ENCODE data around the gene KLF9. TPM values are rescaled to one million over a fixed set of nuclear protein-coding genes. Genes with fewer than 3 reads are reported as not detected.

Gene KLF9
- total RNA-seq, 2 donors from 2014 or later, result 0.13 to 0.31 TPM

- H3K27ac ChIP-seq (ENCODE audit: low read depth, low read length), result no peak overlapping the region
- no peaks in the 10 kb centered on the region for H3K36me3 Mint-ChIP-seq (ENCODE audit: low read depth)
- H3K27me3 ChIP-seq (ENCODE audit: control insufficient read depth, insufficient read depth, low read length, poor library complexity, severe bottlenecking), result peaks cover 59% of the 10 kb centered on the region
- H3K36me3 ChIP-seq (ENCODE audit: control insufficient read depth, insufficient read depth, low read length), result no peaks in the 10 kb centered on the region
- no peak overlapping the region for H3K9ac ChIP-seq (ENCODE audit: extremely low read depth, low read length, poor library complexity, severe bottlenecking)
- H3K9me3 Mint-ChIP-seq, result peaks cover 2% of the 10 kb centered on the region
- peaks cover 55% of the 10 kb centered on the region for H3K27me3 Mint-ChIP-seq (ENCODE audit: insufficient read depth)
- peak overlapping the region; percentile 62 for H3K4me3 Mint-ChIP-seq
- no peak overlapping the region for H3K27ac Mint-ChIP-seq
- WGBS, 2 experiments (ENCODE audit: insufficient coverage in 1 of 2, insufficient read length in 1 of 2), result 83 to 84% methylated on average over 12 to 15 of the region's 15 CpGs
- no peak for TF ChIP-seq CTCF (conservative IDR thresholded peaks at IDR 0.05)
- no peak overlapping the region for H3K4me3 ChIP-seq (ENCODE audit: low read length)
- no peak for DNase-seq
- no peaks in the 10 kb centered on the region for H3K9me3 ChIP-seq (ENCODE audit: control insufficient read depth, low read length)
- peaks cover 3% of the 10 kb centered on the region for H3K4me1 ChIP-seq (ENCODE audit: control insufficient read depth, insufficient read depth, low read length)
- peaks cover 26% of the 10 kb centered on the region for H3K4me1 Mint-ChIP-seq
Measured at GRCh38 chr9:70411121-70411929, 3.1 kb downstream of the KLF9 start.

DNA sequence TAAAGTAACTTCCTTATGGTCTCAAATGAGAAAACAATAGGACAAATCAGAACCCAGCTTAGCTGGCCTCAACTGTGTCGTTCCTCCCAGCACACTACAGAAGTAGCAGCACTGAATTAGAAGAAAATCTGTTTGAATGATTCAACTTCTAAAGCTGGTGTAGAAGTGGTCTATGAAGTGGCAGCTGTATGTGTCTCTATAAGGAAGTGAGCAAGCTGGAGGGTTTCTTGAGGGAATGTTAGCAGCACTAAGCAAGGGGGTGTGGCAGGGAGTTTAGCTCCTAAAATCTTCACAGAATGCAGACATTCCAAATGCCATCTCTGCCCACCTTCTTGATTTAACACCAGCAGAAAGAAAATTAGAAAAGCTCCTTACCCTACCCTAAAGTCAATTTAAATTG lies 4.1 kb downstream of the KLF9 start:
- Histone ChIP-seq H3K9me3 (ENCODE audit: control insufficient read depth, low read length) (no peaks in the 10 kb centered on the region), H3K9ac (ENCODE audit: extremely low read depth, low read length, poor library complexity, severe bottlenecking) (no peak overlapping the region), H3K36me3 (ENCODE audit: control insufficient read depth, insufficient read depth, low read length) (no peaks in the 10 kb centered on the region), H3K27ac (ENCODE audit: low read depth, low read length) (no peak overlapping the region), H3K4me3 (ENCODE audit: low read length) (no peak overlapping the region), H3K4me1 (ENCODE audit: control insufficient read depth, insufficient read depth, low read length) (peaks cover 3% of the 10 kb centered on the region), H3K27me3 (ENCODE audit: control insufficient read depth, insufficient read depth, low read length, poor library complexity, severe bottlenecking) (peaks cover 50% of the 10 kb centered on the region)
- no peak for TF ChIP-seq CTCF (conservative IDR thresholded peaks at IDR 0.05)
- 79 to 83% methylated on average over 1 of the region's 1 CpG for WGBS, 2 experiments (ENCODE audit: insufficient coverage in 1 of 2, insufficient read length in 1 of 2)
- peaks cover 2% of the 10 kb centered on the region for H3K9me3 Mint-ChIP-seq
- H3K4me3 Mint-ChIP-seq, result no peak overlapping the region
- H3K4me1 Mint-ChIP-seq, result peaks cover 30% of the 10 kb centered on the region
- H3K27me3 Mint-ChIP-seq (ENCODE audit: insufficient read depth), result peaks cover 47% of the 10 kb centered on the region
- H3K36me3 Mint-ChIP-seq (ENCODE audit: low read depth), result no peaks in the 10 kb centered on the region
- DNase-seq, result no peak
- H3K27ac Mint-ChIP-seq, result no peak overlapping the region

- H3K36me3 Mint-ChIP-seq (ENCODE audit: low read depth), result no peaks in the 10 kb centered on the region
- H3K27me3 ChIP-seq (ENCODE audit: control insufficient read depth, insufficient read depth, low read length, poor library complexity, severe bottlenecking), result peaks cover 44% of the 10 kb centered on the region
- no peak for DNase-seq
- no peak overlapping the region for H3K27ac Mint-ChIP-seq
- 76 to 79% methylated on average over 1 to 2 of the region's 2 CpGs for WGBS, 2 experiments (ENCODE audit: insufficient coverage in 1 of 2, insufficient read length in 1 of 2)
- peaks cover 3% of the 10 kb centered on the region for H3K4me1 ChIP-seq (ENCODE audit: control insufficient read depth, insufficient read depth, low read length)
- peaks cover 30% of the 10 kb centered on the region for H3K4me1 Mint-ChIP-seq
- peaks cover 41% of the 10 kb centered on the region for H3K27me3 Mint-ChIP-seq (ENCODE audit: insufficient read depth)
- no peak overlapping the region for H3K4me3 ChIP-seq (ENCODE audit: low read length)
- no peak overlapping the region for H3K4me3 Mint-ChIP-seq
- H3K27ac ChIP-seq (ENCODE audit: low read depth, low read length), result no peak overlapping the region
- H3K9me3 Mint-ChIP-seq, result peaks cover 2% of the 10 kb centered on the region
- H3K36me3 ChIP-seq (ENCODE audit: control insufficient read depth, insufficient read depth, low read length), result no peaks in the 10 kb centered on the region
- H3K9me3 ChIP-seq (ENCODE audit: control insufficient read depth, low read length), result no peaks in the 10 kb centered on the region
- no peak overlapping the region for H3K9ac ChIP-seq (ENCODE audit: extremely low read depth, low read length, poor library complexity, severe bottlenecking)
- no peak for TF ChIP-seq CTCF (conservative IDR thresholded peaks at IDR 0.05)
Measured at GRCh38 chr9:70409800-70410199, 4.7 kb downstream of the KLF9 start.

Data from endodermal cell (in vitro differentiated cells).